HFF-Myc (cell line): Measurements from ENCODE around the gene GLT6D1.

Source experiments
- DNase-seq: peaks from one replicate; pipeline ENCODE4 v3.0.0-alpha.2; 2011; ENCODE audit warnings: low read depth; ENCODE audit errors: extremely low read depth
- H3K4me3 ChIP-seq: replicated peaks from 2 replicates; pipeline ENCODE4 v1.5.1; 2011; ENCODE audit warnings: low read depth, mild to moderate bottlenecking, control low read depth, low read length
- CTCF ChIP-seq: IDR thresholded peaks from 2 replicates; pipeline ENCODE4 v1.5.1; 2012; ENCODE audit warnings: mild to moderate bottlenecking, low read depth, low read length, control low read depth; ENCODE audit errors: missing control alignments

The GLT6D1 gene

GRCh38 chr9:135574331-135574730 lies 65.0 kb downstream of the GLT6D1 start:
- no peak for DNase-seq
- no peak for TF ChIP-seq CTCF
- no peak overlapping the region for H3K4me3 ChIP-seq
